IMR-90 (cell line): ENCODE measurements around the gene RNF11. TPM values are rescaled to one million over a fixed set of nuclear protein-coding genes. Genes with fewer than 3 reads are reported as not detected.

Experiments used
- ATAC-seq: fragments of 200-7000 bp; cut with Tn5 transposase; 2 replicates; pipeline ENCODE4 v1.9.1; 2020; ENCODE audit warnings: low read depth, mild to moderate bottlenecking, moderate library complexity
- BruUV-seq: library from RNA; stranded (reverse); fragments of 400-500 nt; replicated peaks from 2 replicates; lab custom pipeline; 2021; lab: Mats Ljungman, UMichigan
- CTCF ChIA-PET: fragments of 300-600 bp; formaldehyde crosslinking; extraction: SDS; loops from one replicate; lab custom pipeline; 2021; ENCODE audit warnings: antibody characterized with exemption; lab: Yijun Ruan, JAX
- POLR2A ChIA-PET: fragments of 300-600 bp; sonication (Branson Sonifier 250); formaldehyde crosslinking; loops from one replicate; lab custom pipeline; 2022; ENCODE audit warnings: antibody characterized with exemption; ENCODE audit not compliant: unreplicated experiment; lab: Charles Lee
- DNase-seq: peaks from one replicate; pipeline ENCODE4 v3.0.0; 2013
- H2AFZ ChIP-seq: replicated peaks from 2 replicates; pipeline ENCODE3; 2013; ENCODE audit warnings: low read length, mild to moderate bottlenecking; ENCODE audit not compliant: poor library complexity
- H2AK5ac ChIP-seq: 2 replicates; pipeline ENCODE4 v1.6.1; 2013; ENCODE audit warnings: low read depth, low read length, inconsistent platforms
- H2AK9ac ChIP-seq: replicated peaks from 2 replicates; pipeline ENCODE3; 2013; ENCODE audit warnings: mild to moderate bottlenecking, low read depth, low read length, moderate library complexity; ENCODE audit not compliant: poor library complexity
- H2BK120ac ChIP-seq: 2 replicates; pipeline ENCODE4 v1.6.1; 2013; ENCODE audit warnings: low read depth, low read length, inconsistent platforms
- H2BK15ac ChIP-seq: 3 replicates; pipeline ENCODE4 v1.6.1; 2013; ENCODE audit warnings: low read depth, low read length, inconsistent platforms
- H2BK20ac ChIP-seq: 2 replicates; pipeline ENCODE4 v1.6.1; 2013; ENCODE audit warnings: low read depth, mild to moderate bottlenecking, inconsistent platforms, low read length, moderate library complexity
- H2BK5ac ChIP-seq: 2 replicates; pipeline ENCODE4 v1.6.1; 2013; ENCODE audit warnings: mild to moderate bottlenecking, low read depth, low read length, inconsistent platforms; ENCODE audit not compliant: poor library complexity, severe bottlenecking
- H3K14ac ChIP-seq: replicated peaks from 2 replicates; pipeline ENCODE4 v1.6.1; 2013; ENCODE audit warnings: low read depth, low read length, inconsistent platforms
- H3K18ac ChIP-seq: 2 replicates; pipeline ENCODE4 v1.6.1; 2013; ENCODE audit warnings: low read depth, low read length, control low read depth
- H3K23ac ChIP-seq: 2 replicates; pipeline ENCODE4 v1.6.1; 2013; ENCODE audit warnings: low read depth, low read length, inconsistent platforms
- H3K27ac ChIP-seq: 2 replicates; pipeline ENCODE4 v1.5.1; 2013; ENCODE audit warnings: mild to moderate bottlenecking, control low read depth, low read length; ENCODE audit not compliant: insufficient read depth
- H3K27me3 ChIP-seq: 2 replicates; pipeline ENCODE4 v1.6.1; 2013; ENCODE audit warnings: low read length; ENCODE audit not compliant: control insufficient read depth, insufficient read depth
- H3K36me3 ChIP-seq: 2 replicates; pipeline ENCODE4 v1.6.1; 2013; ENCODE audit warnings: low read length, mixed read lengths; ENCODE audit not compliant: control insufficient read depth, insufficient read depth
- H3K4ac ChIP-seq: 2 replicates; pipeline ENCODE4 v1.6.1; 2013; ENCODE audit warnings: low read depth, low read length, inconsistent platforms
- H3K4me1 ChIP-seq: 2 replicates; pipeline ENCODE4 v1.6.1; 2013; ENCODE audit warnings: low read length, mixed read lengths; ENCODE audit not compliant: control insufficient read depth, insufficient read depth
- H3K4me2 ChIP-seq: 2 replicates; pipeline ENCODE4 v1.6.1; 2013; ENCODE audit warnings: low read depth, mild to moderate bottlenecking, control low read depth, low read length, moderate library complexity
- H3K4me3 ChIP-seq: 2 replicates; pipeline ENCODE4 v1.5.1; 2013; ENCODE audit warnings: low read depth, mild to moderate bottlenecking, control low read depth, low read length, moderate library complexity; ENCODE audit not compliant: insufficient read depth
- H3K56ac ChIP-seq: 2 replicates; pipeline ENCODE4 v1.6.1; 2013; ENCODE audit warnings: low read length, inconsistent platforms; ENCODE audit not compliant: insufficient read depth; ENCODE audit errors: extremely low read depth
- H3K79me1 ChIP-seq, 2 experiments: 2 replicates each; pipeline ENCODE4 v1.6.1; 2013; ENCODE audit warnings: low read length in 2 of 2, inconsistent platforms in 1 of 2, low read depth in 1 of 2
- H3K9ac ChIP-seq: 2 replicates; pipeline ENCODE4 v1.6.1; 2013; ENCODE audit warnings: low read depth, low read length, control low read depth
- H3K9me1 ChIP-seq: 2 replicates; pipeline ENCODE4 v1.6.1; 2013; ENCODE audit warnings: low read length, inconsistent platforms; ENCODE audit not compliant: insufficient read depth
- H3K9me3 ChIP-seq: 2 replicates; pipeline ENCODE4 v1.6.1; 2013; ENCODE audit warnings: low read length; ENCODE audit not compliant: control insufficient read depth, insufficient read depth
- H4K20me1 ChIP-seq: 2 replicates; pipeline ENCODE4 v1.6.1; 2013; ENCODE audit warnings: low read length, inconsistent platforms; ENCODE audit not compliant: insufficient read depth
- H4K5ac ChIP-seq: 2 replicates; pipeline ENCODE4 v1.6.1; 2013; ENCODE audit warnings: mild to moderate bottlenecking, low read depth, low read length, control low read depth
- H4K8ac ChIP-seq, 2 experiments: 2 replicates each; pipeline ENCODE4 v1.6.1; 2013; ENCODE audit warnings: low read depth in 2 of 2, low read length in 2 of 2, control low read depth in 1 of 2, inconsistent platforms in 1 of 2
- H4K91ac ChIP-seq: 2 replicates; pipeline ENCODE4 v1.6.1; 2013; ENCODE audit warnings: low read depth, low read length, inconsistent platforms; ENCODE audit not compliant: insufficient read depth
- BHLHE40 ChIP-seq: fragments of 150-350 bp; IDR thresholded peaks from 2 replicates; pipeline ENCODE4 v1.6.1; 2016; ENCODE audit warnings: mild to moderate bottlenecking, low read depth, low read length
- CEBPB ChIP-seq: IDR thresholded peaks from 2 replicates; pipeline ENCODE4 v1.6.1; 2012; ENCODE audit warnings: low read depth, low read length, improper control_type of control experiment
- CHD1 ChIP-seq: IDR thresholded peaks from 2 replicates; pipeline ENCODE4 v1.6.1; 2012; ENCODE audit warnings: low read depth, low read length, improper control_type of control experiment
- CTCF ChIP-seq: conservative IDR thresholded peaks from 2 replicates; pipeline ENCODE4 v1.5.1; 2012; ENCODE audit warnings: mild to moderate bottlenecking, low read depth, low read length, improper control_type of control experiment
- ELK1 ChIP-seq: fragments of 150-350 bp; IDR thresholded peaks from 2 replicates; pipeline ENCODE4 v1.6.1; 2016; ENCODE audit warnings: low read depth, mild to moderate bottlenecking, low read length, moderate library complexity, borderline replicate concordance
- FOS ChIP-seq: fragments of 150-350 bp; IDR thresholded peaks from 2 replicates; pipeline ENCODE4 v1.6.1; 2016; ENCODE audit warnings: low read depth, low read length
- MAFK ChIP-seq: IDR thresholded peaks from 2 replicates; pipeline ENCODE4 v1.6.1; 2012; ENCODE audit warnings: low read depth, low read length, improper control_type of control experiment
- MAZ ChIP-seq: IDR thresholded peaks from 2 replicates; pipeline ENCODE4 v1.6.1; 2012; ENCODE audit warnings: low read depth, mild to moderate bottlenecking, low read length, improper control_type of control experiment, moderate library complexity, borderline replicate concordance
- MXI1 ChIP-seq: IDR thresholded peaks from 2 replicates; pipeline ENCODE4 v1.6.1; 2012; ENCODE audit warnings: low read depth, mild to moderate bottlenecking, low read length, moderate library complexity, borderline replicate concordance
- NFE2L2 ChIP-seq: fragments of 150-350 bp; IDR thresholded peaks from 2 replicates; pipeline ENCODE4 v1.6.1; 2016; ENCODE audit warnings: low read depth, mild to moderate bottlenecking, low read length
- POLR2A ChIP-seq: IDR thresholded peaks from 2 replicates; pipeline ENCODE4 v1.6.1; 2012; ENCODE audit warnings: mild to moderate bottlenecking, low read depth, low read length
- RAD21 ChIP-seq: IDR thresholded peaks from 2 replicates; pipeline ENCODE4 v1.6.1; 2012; ENCODE audit warnings: low read length, improper control_type of control experiment
- RFX5 ChIP-seq: IDR thresholded peaks from 2 replicates; pipeline ENCODE4 v1.8.0; 2012; ENCODE audit warnings: low read depth, mild to moderate bottlenecking, low read length, moderate library complexity
- SMC3 ChIP-seq: fragments of 150-350 bp; IDR thresholded peaks from 2 replicates; pipeline ENCODE4 v1.6.1; 2016; ENCODE audit warnings: low read depth, mild to moderate bottlenecking, antibody characterized with exemption, low read length, moderate library complexity
- USF2 ChIP-seq: fragments of 150-350 bp; IDR thresholded peaks from 2 replicates; pipeline ENCODE4 v1.6.1; 2017; ENCODE audit warnings: mild to moderate bottlenecking, antibody characterized with exemption, low read length, low read depth
- WGBS, 2 experiments: methylation state at CpG; one replicate each; pipeline versions ENCODE4 v1.1.5 to v1.1.7; 2013; ENCODE audit warnings: missing lambda C conversion rate in 2 of 2; ENCODE audit not compliant: insufficient read length in 1 of 2; ENCODE audit errors: extremely low coverage in 2 of 2; 5-methylcytosine and 5-hydroxymethylcytosine counted together
- dilution Hi-C: fragments of 300-500 bp; cut with HindIII; formaldehyde crosslinking; loops from one replicate; pipeline ENCODE4 v1.14.3; 2018; ENCODE audit warnings: low sequenced_read_pairs; ENCODE audit not compliant: unreplicated experiment
- in situ Hi-C: fragments of 300-500 bp; cut with MboI; formaldehyde crosslinking; loops from 3 replicates; pipeline ENCODE4 v1.14.3; 2019; ENCODE audit warnings: low sequenced_read_pairs, inconsistent platforms, mixed read lengths
- intact Hi-C: fragments of 100-400 bp; cut with micrococcal nuclease; formaldehyde crosslinking; loops from 2 replicates; pipeline ENCODE4 v1.10.0; 2022
- polyA plus RNA-seq, 3 experiments: library from polyadenylated mRNA; depleted of rRNA; stranded (reverse); fragments of >200 nt; gene quantifications; 2 replicates each; pipeline ENCODE4 v1.2.3, GENCODE V29; 2012; ENCODE audit warnings: low replicate concordance in 1 of 3
- total RNA-seq: library from RNA; depleted of rRNA; stranded (reverse); fragments of >200 nt; gene quantifications from 2 replicates; pipeline ENCODE4 v1.2.3, GENCODE V29; 2012

The RNF11 gene
- total and polyA plus RNA-seq, 2 of the 4 experiments (the other 2 are of a cell fraction) = 63.3 to 64.1 TPM

GRCh38 chr1:51234721-51235425, 1.2 kb upstream of the RNF11 start:
- H3K4me1 ChIP-seq = peaks cover 8% of the 10 kb centered on the region
- H4K8ac ChIP-seq = peak overlapping the region in 1 of 2 experiments; percentile 39; a peak in 1 of 4 replicates
- H2AK9ac ChIP-seq = peak overlapping the region; percentile 14
- dilution Hi-C loops (no loop called here), in situ Hi-C loops (no loop called here), intact Hi-C loops (no loop called here)
- H3K79me1 ChIP-seq = peaks cover 0 to 19% of the 10 kb centered on the region in 2 experiments; a peak in 2 of 4 replicates
- 48% methylated on average over 5 of the region's 8 CpGs; no CpG with 5 or more reads in 1 of the 2 experiments for WGBS, 2 experiments
- H3K9me3 ChIP-seq = no peaks in the 10 kb centered on the region
- H3K4me2 ChIP-seq = peak overlapping the region; percentile 4; the same call in 1 of the 2 replicates
- no peak overlapping the region for H4K5ac ChIP-seq
- peak; percentile 33 for DNase-seq
- H4K91ac ChIP-seq = no peak overlapping the region
- H3K27me3 ChIP-seq = no peaks in the 10 kb centered on the region
- H3K18ac ChIP-seq = no peak overlapping the region
- peak overlapping the region; percentile 80; the same call in 1 of the 2 replicates for H3K23ac ChIP-seq
- no TSS peak for BruUV-seq
- H2BK120ac ChIP-seq = no peak overlapping the region; the same call in 1 of the 2 replicates
- H2BK5ac ChIP-seq = no peak overlapping the region
- H3K27ac ChIP-seq = no peak overlapping the region
- H3K4me3 ChIP-seq = no peak overlapping the region
- no peak overlapping the region; the same call in 1 of the 2 replicates for H2AK5ac ChIP-seq
- no peak overlapping the region for H2BK20ac ChIP-seq
- no peak overlapping the region for H3K4ac ChIP-seq
- POLR2A ChIA-PET = no interaction called here
- no peak overlapping the region for H2BK15ac ChIP-seq
- H2AFZ ChIP-seq = peak overlapping the region; percentile 75
- no peak overlapping the region for H3K56ac ChIP-seq
- CTCF ChIA-PET = no interaction called here
- no peaks in the 10 kb centered on the region for H3K36me3 ChIP-seq
- no peak overlapping the region for H3K9ac ChIP-seq
- ATAC-seq = no peak
- peaks cover 28% of the 10 kb centered on the region for H4K20me1 ChIP-seq
- H3K9me1 ChIP-seq = peaks cover 9% of the 10 kb centered on the region
- peak overlapping the region; percentile 2; the same call in 1 of the 2 replicates for H3K14ac ChIP-seq
- TF ChIP-seq FOS = no peak
- no peak for TF ChIP-seq NFE2L2
- no peak for TF ChIP-seq CTCF
- TF ChIP-seq USF2 = no peak
- TF ChIP-seq RAD21 = no peak
- TF ChIP-seq MAZ = no peak
- TF ChIP-seq CEBPB = no peak
- no peak for TF ChIP-seq POLR2A
- TF ChIP-seq BHLHE40 = no peak
- no peak for TF ChIP-seq MAFK
- no peak for TF ChIP-seq ELK1
- no peak for TF ChIP-seq RFX5
- no peak for TF ChIP-seq MXI1
- no peak for TF ChIP-seq CHD1
- TF ChIP-seq SMC3 = no peak
